Adipose tissue (tissue), 3 donors: ENCODE data around the gene POLA1. TPM values are rescaled to one million over a fixed set of nuclear protein-coding genes. Genes with fewer than 3 reads are reported as not detected.

ENCODE experiments used
- H3K27ac ChIP-seq: one replicate; pipeline ENCODE4 v1.5.1; 2013; ENCODE audit warnings: low read depth, low read length
- WGBS, 3 donors: extraction: QIAGEN DNeasy Blood & Tissue Kit; methylation state at CpG; one replicate each; pipeline ENCODE4 v1.1.7; 2013; 5-methylcytosine and 5-hydroxymethylcytosine counted together
- polyA plus RNA-seq, 3 donors: library from polyadenylated mRNA; stranded (reverse); fragments of 200-250 nt; gene quantifications; one replicate each; pipeline ENCODE4 v1.2.3, GENCODE V29; 2013
- donor health status: healthy with polysubstance abuse.
- donor health status: Bipolar disorder and iron deficiency.
- donor health status: healthy.

POLA1 gene
- polyA plus RNA-seq, 3 donors, result 2.8 to 4.4 (median 3.6) TPM

GRCh38 chrX:24676403-24677024, 17.2 kb upstream of the POLA1 start:
- no peak overlapping the region for H3K27ac ChIP-seq
- WGBS, 3 donors, result 34 to 37% (median 34%) methylated on average over 5 of the region's 5 CpGs

GRCh38 chrX:24682739-24683432, 10.8 kb upstream of the POLA1 start:
- H3K27ac ChIP-seq, result no peak overlapping the region
- 77 to 90% (median 89%) methylated on average over 7 of the region's 7 CpGs for WGBS, 3 donors

- H3K27ac ChIP-seq, result no peak overlapping the region
- WGBS, 3 donors, result 71 to 89% (median 89%) methylated on average over 2 of the region's 2 CpGs
These were observed 9.7 kb upstream of the POLA1 start for GRCh38 chrX:24684048-24684447.

- H3K27ac ChIP-seq, result no peak overlapping the region
- 70 to 83% (median 78%) methylated on average over 4 of the region's 4 CpGs for WGBS, 3 donors
These were observed 1.4 kb upstream of the POLA1 start for GRCh38 chrX:24692305-24692704.

GRCh38 chrX:24694825-24695224, 1.1 kb downstream of the POLA1 start:
- 23 to 45% (median 27%) methylated on average over 6 of the region's 6 CpGs for WGBS, 3 donors
- no peak overlapping the region for H3K27ac ChIP-seq

GRCh38 chrX:24696294-24696693, 2.6 kb downstream of the POLA1 start:
- H3K27ac ChIP-seq, result no peak overlapping the region

GRCh38 chrX:24702362-24703184, 8.9 kb downstream of the POLA1 start:
- H3K27ac ChIP-seq, result no peak overlapping the region
- 85 to 98% (median 94%) methylated on average over 3 of the region's 3 CpGs for WGBS, 3 donors

More at GRCh38 chrX:24696294-24696693, 2.6 kb downstream of the POLA1 start:
- WGBS, 3 donors, result 69 to 86% (median 82%) methylated on average over 6 of the region's 6 CpGs

GRCh38 chrX:24703185-24703494, 9.4 kb downstream of the POLA1 start:
- 79 to 97% (median 93%) methylated on average over 5 of the region's 5 CpGs for WGBS, 3 donors
- H3K27ac ChIP-seq, result no peak overlapping the region

- H3K27ac ChIP-seq, result no peak overlapping the region
- 85 to 97% (median 93%) methylated on average over 4 of the region's 4 CpGs for WGBS, 3 donors
These were observed 25.1 kb downstream of the POLA1 start for GRCh38 chrX:24718771-24719170.

- 35 to 61% (median 60%) methylated on average over 3 of the region's 3 CpGs for WGBS, 3 donors
These were observed 26.3 kb downstream of the POLA1 start for GRCh38 chrX:24720036-24720435.

GRCh38 chrX:24728530-24728929, 34.8 kb downstream of the POLA1 start:
- WGBS, 3 donors, result 53 to 81% (median 71%) methylated on average over 3 of the region's 3 CpGs
- no peak overlapping the region for H3K27ac ChIP-seq

More at GRCh38 chrX:24720036-24720435, 26.3 kb downstream of the POLA1 start:
- no peak overlapping the region for H3K27ac ChIP-seq

- no peak overlapping the region for H3K27ac ChIP-seq
- WGBS, 3 donors, result 67 to 93% (median 74%) methylated on average over 6 of the region's 6 CpGs
These were observed 39.2 kb downstream of the POLA1 start for GRCh38 chrX:24732766-24733500.

GRCh38 chrX:24741330-24741729, 47.6 kb downstream of the POLA1 start:
- WGBS, 3 donors, result 54 to 95% (median 90%) methylated on average over 3 of the region's 3 CpGs
- no peak overlapping the region for H3K27ac ChIP-seq

- no peak overlapping the region for H3K27ac ChIP-seq
- WGBS, 3 donors, result 52 to 86% (median 78%) methylated on average over 3 of the region's 3 CpGs
These were observed 54.5 kb downstream of the POLA1 start for GRCh38 chrX:24748196-24748595.

GRCh38 chrX:24759786-24760185, 66.1 kb downstream of the POLA1 start:
- WGBS, 3 donors, result 73 to 99% (median 85%) methylated on average over 2 of the region's 2 CpGs
- H3K27ac ChIP-seq, result no peak overlapping the region

- H3K27ac ChIP-seq, result no peak overlapping the region
- WGBS, 3 donors, result 73 to 89% (median 77%) methylated on average over 4 of the region's 4 CpGs
These were observed 66.8 kb downstream of the POLA1 start for GRCh38 chrX:24760363-24761000.

GRCh38 chrX:24761306-24761705, 67.6 kb downstream of the POLA1 start:
- H3K27ac ChIP-seq, result no peak overlapping the region
- WGBS, 3 donors, result 73 to 85% (median 82%) methylated on average over 6 of the region's 6 CpGs

- WGBS, 3 donors, result 68 to 82% (median 78%) methylated on average over 3 of the region's 3 CpGs
- H3K27ac ChIP-seq, result no peak overlapping the region
These were observed 70.3 kb downstream of the POLA1 start for GRCh38 chrX:24763989-24764388.
